Testis (tissue), 2 donors: ENCODE data around the gene PLA2G2D.

ENCODE experiments used
- POLR2A ChIP-seq: fragments of 450-650 bp; IDR thresholded peaks from one replicate; pipeline ENCODE4 v1.6.1; 2017; ENCODE audit warnings: antibody characterized with exemption, mild to moderate bottlenecking, moderate library complexity
- TF ChIP-seq, protein P1 (sequence below), 3 experiments: fragments of 450-650 bp in 2 of 3; fragments of 200-600 bp in 1 of 3; sonication (generic) in 1 of 3; IDR thresholded peaks; one replicate each; pipeline ENCODE4 v1.5.1; 2016 to 2019; ENCODE audit warnings: antibody characterized with exemption in 3 of 3, mild to moderate bottlenecking in 2 of 3, moderate library complexity in 1 of 3

DNA sequence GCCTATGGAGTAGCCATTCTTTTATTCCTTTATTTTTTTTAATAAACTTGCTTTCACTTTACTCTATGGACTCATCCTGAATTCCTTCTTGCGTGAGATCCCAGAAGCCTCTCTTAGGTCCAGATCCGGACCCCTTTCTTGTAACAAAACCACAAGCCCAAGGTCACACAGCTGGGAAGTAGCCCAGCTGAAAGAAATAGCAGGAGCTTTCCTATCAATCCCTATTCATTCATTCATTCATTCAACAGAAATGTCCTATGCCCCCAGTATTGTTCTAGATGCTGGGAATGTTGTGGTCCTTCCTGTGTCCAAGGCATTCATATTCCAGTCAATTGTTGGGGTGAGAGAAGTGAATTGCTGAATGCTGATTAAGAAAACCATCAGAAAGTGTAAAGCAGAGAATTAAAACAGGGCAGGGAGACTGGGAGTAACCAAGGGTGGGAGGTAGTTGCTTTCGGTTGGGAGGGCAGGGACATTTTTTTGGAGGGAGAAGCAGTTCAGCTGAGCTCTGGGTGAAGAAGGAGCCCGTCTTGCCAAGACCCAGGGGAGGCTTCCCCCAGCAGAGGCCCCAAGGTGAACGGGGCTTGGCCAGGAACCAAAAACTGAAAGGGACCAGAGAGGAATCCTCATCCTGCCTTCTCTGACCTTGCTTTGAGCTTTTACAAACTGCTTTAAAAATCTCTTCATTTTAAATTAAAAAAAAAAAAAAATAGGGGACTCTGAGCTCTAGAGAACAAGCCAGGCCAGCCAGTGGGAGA is 10.8 kb downstream of the PLA2G2D start:
- TF ChIP-seq, protein P1, sequence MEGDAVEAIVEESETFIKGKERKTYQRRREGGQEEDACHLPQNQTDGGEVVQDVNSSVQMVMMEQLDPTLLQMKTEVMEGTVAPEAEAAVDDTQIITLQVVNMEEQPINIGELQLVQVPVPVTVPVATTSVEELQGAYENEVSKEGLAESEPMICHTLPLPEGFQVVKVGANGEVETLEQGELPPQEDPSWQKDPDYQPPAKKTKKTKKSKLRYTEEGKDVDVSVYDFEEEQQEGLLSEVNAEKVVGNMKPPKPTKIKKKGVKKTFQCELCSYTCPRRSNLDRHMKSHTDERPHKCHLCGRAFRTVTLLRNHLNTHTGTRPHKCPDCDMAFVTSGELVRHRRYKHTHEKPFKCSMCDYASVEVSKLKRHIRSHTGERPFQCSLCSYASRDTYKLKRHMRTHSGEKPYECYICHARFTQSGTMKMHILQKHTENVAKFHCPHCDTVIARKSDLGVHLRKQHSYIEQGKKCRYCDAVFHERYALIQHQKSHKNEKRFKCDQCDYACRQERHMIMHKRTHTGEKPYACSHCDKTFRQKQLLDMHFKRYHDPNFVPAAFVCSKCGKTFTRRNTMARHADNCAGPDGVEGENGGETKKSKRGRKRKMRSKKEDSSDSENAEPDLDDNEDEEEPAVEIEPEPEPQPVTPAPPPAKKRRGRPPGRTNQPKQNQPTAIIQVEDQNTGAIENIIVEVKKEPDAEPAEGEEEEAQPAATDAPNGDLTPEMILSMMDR (IDR thresholded peaks at IDR 0.05), result no peak
- TF ChIP-seq POLR2A, result no peak
